ENCODE results near the gene NACAD.
A peak's percentile ranks its signal among the peaks of the same experiment; 100 is the strongest.

NACAD gene

DNA sequence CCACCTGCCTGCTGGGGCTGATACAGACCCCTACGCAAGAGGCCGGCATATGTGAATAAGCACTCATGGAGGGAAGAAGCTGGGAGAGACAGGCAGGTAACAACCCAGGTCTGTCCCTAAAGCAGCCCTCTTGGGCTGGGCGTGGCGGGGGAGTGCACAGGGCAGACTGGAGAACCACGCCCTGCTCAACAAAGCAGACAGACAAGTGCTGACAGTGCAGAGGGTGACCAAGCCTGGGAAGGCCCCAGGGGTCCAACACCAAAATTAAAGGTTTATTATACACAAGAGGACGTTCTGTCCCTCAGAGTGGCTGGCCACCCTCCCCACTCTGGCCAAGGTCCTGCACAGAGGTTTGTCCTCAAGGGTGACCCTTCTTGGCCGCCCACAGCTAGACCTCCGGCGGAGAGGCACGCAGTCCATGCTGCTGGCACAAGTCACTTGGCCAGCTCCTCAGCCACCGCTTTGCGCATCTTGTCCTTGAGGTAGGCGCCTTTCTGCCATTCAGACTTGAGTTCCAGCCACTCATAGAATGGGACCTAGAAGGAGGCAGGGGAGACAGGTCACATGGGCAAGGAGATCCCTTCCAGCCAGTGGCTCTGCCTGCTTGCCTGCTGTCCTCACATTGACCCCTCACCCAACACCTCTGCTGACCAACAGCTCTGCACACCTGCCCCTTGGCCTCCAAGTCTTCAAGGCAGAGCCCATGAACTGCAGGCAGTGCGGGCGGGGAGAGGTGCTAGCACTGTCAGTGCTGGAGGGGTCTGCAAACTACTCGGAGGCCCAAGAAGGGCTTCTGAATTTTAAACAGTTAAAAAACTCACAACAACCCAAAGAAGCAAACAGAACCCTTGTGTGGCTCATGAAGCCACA, 11.4 kb upstream of the NACAD start:
- Histone ChIP-seq H3K4me1 (ENCODE audit: control insufficient read depth, insufficient read depth, low read length) (no peaks in the 10 kb centered on the region), H3K9me3 (ENCODE audit: control insufficient read depth, low read length) (no peaks in the 10 kb centered on the region), H3K9ac (ENCODE audit: low read length) (no peak overlapping the region), H3K27me3 (ENCODE audit: control insufficient read depth, insufficient read depth, low read length) (no peaks in the 10 kb centered on the region), H3K36me3 (ENCODE audit: control insufficient read depth, insufficient read depth, low read length) (peaks cover 38% of the 10 kb centered on the region), H3K4me3 (ENCODE audit: low read length) (no peak overlapping the region)

DNA sequence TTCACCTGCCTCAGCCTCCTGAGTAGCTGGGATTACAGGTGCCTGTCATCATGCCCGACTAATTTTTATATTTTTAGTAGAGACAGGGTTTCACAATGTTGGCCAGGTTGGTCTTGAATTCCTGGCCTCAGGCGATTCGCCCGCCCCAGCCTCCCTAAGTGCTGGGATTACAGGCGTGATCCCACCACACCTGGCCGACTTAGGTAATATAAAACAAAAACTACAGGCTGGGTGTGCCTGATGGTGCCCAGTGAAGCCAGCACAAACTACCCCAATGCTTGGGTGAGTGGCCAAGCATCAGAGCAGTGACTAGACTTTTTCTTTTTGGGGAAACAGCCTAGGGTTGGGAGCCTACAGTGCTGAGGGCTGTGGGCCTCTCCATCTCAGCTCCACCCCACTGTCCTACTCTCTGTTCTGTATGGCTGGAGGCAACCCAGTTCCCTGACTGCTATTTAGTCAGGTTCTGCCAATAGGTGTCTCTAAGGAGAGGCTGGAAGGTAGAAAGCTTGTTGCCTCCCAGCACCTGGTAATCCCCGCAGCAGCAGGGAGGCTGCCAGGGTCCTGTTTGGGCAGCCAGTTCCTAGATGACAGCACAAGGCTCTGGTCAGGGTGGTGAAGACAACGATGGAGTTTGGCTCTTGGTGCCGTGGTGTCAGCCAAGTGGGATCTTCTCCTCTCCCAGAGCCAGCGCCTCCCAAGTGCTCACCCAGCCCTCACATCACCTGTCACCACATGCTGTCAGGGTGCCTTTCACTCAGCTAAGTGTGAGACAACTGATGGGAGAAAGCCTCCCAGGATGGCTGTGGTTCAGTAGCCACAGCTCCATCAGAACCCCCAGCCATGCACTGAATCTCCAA, 10.4 kb upstream of the NACAD start:
- H3K36me3 ChIP-seq (ENCODE audit: control insufficient read depth, insufficient read depth, low read length) = peaks cover 30% of the 10 kb centered on the region
- H3K9me3 ChIP-seq (ENCODE audit: control insufficient read depth, low read length) = no peaks in the 10 kb centered on the region
- H3K4me3 ChIP-seq (ENCODE audit: low read length) = no peak overlapping the region
- no peak overlapping the region for H3K9ac ChIP-seq (ENCODE audit: low read length)
- H3K4me1 ChIP-seq (ENCODE audit: control insufficient read depth, insufficient read depth, low read length) = no peaks in the 10 kb centered on the region
- H3K27me3 ChIP-seq (ENCODE audit: control insufficient read depth, insufficient read depth, low read length) = no peaks in the 10 kb centered on the region

DNA sequence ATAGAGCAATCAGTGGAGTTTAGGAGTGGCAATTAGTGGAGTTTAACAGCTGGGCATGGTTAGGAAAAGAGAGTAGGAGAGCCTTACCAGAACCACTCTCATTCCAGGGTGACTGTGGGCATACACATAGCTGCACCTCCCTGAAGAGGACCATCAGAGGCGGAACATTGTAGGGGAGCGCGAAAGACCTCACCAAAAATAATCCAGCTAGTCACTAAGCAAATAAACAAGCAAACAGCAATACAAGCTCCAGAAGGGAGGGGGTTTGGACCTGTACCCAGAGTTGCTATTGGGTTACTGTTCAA, 4.1 kb upstream of the NACAD start:
- Histone ChIP-seq H3K4me1 (ENCODE audit: control insufficient read depth, insufficient read depth, low read length) (no peaks in the 10 kb centered on the region), H3K36me3 (ENCODE audit: control insufficient read depth, insufficient read depth, low read length) (no peaks in the 10 kb centered on the region), H3K9ac (ENCODE audit: low read length) (no peak overlapping the region), H3K4me3 (ENCODE audit: low read length) (no peak overlapping the region), H3K27me3 (ENCODE audit: control insufficient read depth, insufficient read depth, low read length) (peaks cover 17% of the 10 kb centered on the region), H3K9me3 (ENCODE audit: control insufficient read depth, low read length) (no peaks in the 10 kb centered on the region)

DNA sequence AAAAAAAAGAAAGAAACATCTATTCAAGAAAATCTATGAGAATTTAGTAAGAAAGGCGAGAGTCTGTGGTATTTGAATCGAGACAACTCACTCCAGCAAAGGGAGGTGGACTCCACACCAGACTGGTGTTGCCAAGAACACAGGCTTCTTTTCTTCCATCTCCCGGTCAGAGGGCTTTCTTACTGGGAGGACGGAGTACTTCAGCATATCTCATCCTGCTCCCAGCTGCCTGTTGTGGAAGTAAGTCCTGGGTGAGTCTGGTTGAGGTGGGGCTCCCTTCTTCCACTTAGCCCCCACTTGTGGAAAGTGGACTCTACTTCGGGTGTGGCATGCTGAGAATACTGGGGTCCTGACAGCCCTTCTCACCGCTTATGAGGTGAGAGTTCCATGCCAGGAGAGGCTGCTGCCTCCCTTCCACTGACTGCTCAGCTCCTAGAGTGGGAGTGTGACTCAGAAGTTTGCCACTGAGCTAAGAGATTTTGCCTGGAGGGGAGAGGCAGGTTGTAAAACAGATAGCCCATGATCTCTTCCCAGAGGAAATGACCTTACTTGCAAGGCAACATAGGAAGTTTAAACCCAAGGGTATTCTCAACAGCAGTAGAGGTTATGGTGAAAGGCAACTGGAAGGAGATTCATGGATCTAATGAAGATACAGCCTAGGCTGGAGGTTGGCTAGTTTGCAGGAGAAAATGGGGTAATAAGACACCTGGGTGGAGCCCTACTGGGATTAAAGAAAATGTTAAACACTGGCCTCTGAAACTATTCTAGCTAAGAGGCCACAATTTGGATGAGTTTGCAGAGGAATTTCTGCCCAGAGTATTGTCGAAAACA, 3.5 kb upstream of the NACAD start:
- Histone ChIP-seq H3K27me3 (ENCODE audit: control insufficient read depth, insufficient read depth, low read length) (peaks cover 17% of the 10 kb centered on the region), H3K36me3 (ENCODE audit: control insufficient read depth, insufficient read depth, low read length) (no peaks in the 10 kb centered on the region), H3K9ac (ENCODE audit: low read length) (no peak overlapping the region), H3K9me3 (ENCODE audit: control insufficient read depth, low read length) (no peaks in the 10 kb centered on the region), H3K4me1 (ENCODE audit: control insufficient read depth, insufficient read depth, low read length) (no peaks in the 10 kb centered on the region), H3K4me3 (ENCODE audit: low read length) (no peak overlapping the region)

DNA sequence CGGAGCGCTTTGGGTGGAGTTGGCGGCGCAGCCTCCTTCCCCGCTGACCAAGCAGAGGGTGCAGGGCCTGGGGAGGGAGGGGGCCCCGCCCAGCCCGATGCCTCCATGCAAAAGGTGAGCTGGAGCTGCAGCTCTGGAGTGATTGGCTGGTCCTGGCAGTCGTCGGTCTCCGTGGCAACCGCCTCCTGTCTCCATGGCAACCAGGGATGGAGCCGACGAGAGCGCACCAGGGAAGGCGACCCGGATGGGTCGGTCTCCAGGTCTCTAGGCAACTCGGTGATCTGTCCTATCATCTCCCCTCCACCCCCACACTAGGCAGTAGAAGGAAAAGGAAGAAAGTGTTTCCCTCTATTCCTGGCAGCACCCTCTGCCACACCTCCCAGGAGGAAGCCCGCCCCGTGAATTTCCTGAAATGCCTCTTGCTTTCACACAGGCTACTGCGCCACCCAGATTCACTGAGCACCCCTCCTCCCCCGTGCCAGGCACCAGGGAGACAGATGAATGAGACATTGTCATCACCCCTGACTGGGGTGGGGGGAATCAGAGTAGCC, 647 bp upstream of the NACAD start:
- H3K36me3 ChIP-seq (ENCODE audit: control insufficient read depth, insufficient read depth, low read length) = no peaks in the 10 kb centered on the region
- H3K9me3 ChIP-seq (ENCODE audit: control insufficient read depth, low read length) = no peaks in the 10 kb centered on the region
- H3K9ac ChIP-seq (ENCODE audit: low read length) = peak overlapping the region; percentile 50
- peaks cover 17% of the 10 kb centered on the region for H3K27me3 ChIP-seq (ENCODE audit: control insufficient read depth, insufficient read depth, low read length)
- no peaks in the 10 kb centered on the region for H3K4me1 ChIP-seq (ENCODE audit: control insufficient read depth, insufficient read depth, low read length)
- H3K4me3 ChIP-seq (ENCODE audit: low read length) = peak overlapping the region; percentile 25

DNA sequence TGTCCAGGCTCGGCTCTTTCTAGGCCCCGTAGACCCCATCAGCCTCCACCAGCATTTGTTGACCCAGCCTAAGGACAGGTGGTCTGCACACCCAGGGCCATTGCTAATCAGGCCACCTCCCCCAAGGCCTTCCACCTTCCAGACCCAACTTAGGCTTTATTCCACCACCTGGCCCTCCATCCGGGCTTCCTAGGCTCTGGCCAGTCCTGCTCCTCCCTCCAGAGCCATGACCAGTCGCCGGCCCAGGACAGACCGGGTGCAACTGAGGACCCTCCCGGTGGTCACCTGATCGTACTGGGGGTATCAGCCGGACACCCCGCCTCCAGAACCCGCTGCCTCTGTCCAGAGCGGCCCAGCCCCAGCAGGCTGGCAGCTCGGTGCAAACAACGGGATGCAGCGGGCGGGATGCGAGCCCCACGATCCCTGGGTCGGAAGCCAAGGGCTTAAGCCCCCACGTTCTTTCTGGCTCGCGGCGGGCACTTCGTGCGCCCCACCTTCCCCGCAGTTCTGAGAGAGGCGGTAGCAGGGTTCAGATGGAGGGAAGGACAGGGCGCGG, 545 bp downstream of the NACAD start:
- no peaks in the 10 kb centered on the region for H3K4me1 ChIP-seq (ENCODE audit: control insufficient read depth, insufficient read depth, low read length)
- H3K9ac ChIP-seq (ENCODE audit: low read length) = no peak overlapping the region
- no peaks in the 10 kb centered on the region for H3K36me3 ChIP-seq (ENCODE audit: control insufficient read depth, insufficient read depth, low read length)

DNA sequence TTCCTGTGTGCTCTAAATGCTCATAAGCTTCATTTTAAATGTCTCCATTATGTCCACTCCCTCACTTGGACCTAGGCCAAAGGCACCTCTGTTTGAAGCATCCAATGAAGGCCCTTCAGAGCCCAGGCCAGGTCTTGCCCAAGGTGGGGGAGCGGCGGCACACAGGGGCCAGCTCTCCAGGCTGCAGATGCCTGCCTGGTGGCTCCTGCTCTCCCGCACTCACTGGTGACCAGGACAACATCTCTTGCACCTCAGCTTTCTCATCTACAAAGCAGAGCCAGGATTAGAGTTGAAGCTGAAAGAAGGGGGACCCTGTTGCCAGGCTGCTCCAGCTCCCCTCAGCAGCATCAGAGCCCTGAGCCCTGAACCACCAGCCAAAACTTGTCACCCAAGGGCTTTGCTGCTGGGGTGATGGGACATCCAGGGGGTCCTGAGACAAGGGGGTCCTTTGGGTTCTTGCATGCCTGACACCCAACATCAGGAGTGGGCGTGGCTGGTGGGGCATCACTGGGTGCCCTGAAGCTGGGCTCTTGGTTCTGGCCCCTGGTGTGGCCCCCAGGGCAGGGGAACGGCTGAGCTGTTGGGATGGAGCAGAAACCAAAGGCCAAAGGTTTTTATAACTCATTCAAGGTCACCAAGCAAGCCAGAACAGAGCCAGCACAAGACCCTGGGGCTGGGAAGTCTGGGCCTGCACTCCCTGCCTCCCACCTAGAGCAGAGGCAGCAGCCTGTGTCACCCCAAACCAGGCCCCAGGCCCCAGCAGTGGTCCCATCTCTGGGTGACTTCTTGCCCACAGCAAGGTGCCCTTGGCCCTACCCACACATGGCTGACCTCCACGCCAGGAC, 1.2 kb downstream of the NACAD start:
- Histone ChIP-seq H3K36me3 (ENCODE audit: control insufficient read depth, insufficient read depth, low read length) (no peaks in the 10 kb centered on the region), H3K4me3 (ENCODE audit: low read length) (no peak overlapping the region), H3K4me1 (ENCODE audit: control insufficient read depth, insufficient read depth, low read length) (no peaks in the 10 kb centered on the region), H3K9me3 (ENCODE audit: control insufficient read depth, low read length) (no peaks in the 10 kb centered on the region), H3K9ac (ENCODE audit: low read length) (no peak overlapping the region), H3K27me3 (ENCODE audit: control insufficient read depth, insufficient read depth, low read length) (peaks cover 17% of the 10 kb centered on the region)

More for the DNA sequence above, 545 bp downstream of the NACAD start:
- Histone ChIP-seq H3K27me3 (ENCODE audit: control insufficient read depth, insufficient read depth, low read length) (peaks cover 17% of the 10 kb centered on the region), H3K9me3 (ENCODE audit: control insufficient read depth, low read length) (no peaks in the 10 kb centered on the region), H3K4me3 (ENCODE audit: low read length) (no peak overlapping the region)

DNA sequence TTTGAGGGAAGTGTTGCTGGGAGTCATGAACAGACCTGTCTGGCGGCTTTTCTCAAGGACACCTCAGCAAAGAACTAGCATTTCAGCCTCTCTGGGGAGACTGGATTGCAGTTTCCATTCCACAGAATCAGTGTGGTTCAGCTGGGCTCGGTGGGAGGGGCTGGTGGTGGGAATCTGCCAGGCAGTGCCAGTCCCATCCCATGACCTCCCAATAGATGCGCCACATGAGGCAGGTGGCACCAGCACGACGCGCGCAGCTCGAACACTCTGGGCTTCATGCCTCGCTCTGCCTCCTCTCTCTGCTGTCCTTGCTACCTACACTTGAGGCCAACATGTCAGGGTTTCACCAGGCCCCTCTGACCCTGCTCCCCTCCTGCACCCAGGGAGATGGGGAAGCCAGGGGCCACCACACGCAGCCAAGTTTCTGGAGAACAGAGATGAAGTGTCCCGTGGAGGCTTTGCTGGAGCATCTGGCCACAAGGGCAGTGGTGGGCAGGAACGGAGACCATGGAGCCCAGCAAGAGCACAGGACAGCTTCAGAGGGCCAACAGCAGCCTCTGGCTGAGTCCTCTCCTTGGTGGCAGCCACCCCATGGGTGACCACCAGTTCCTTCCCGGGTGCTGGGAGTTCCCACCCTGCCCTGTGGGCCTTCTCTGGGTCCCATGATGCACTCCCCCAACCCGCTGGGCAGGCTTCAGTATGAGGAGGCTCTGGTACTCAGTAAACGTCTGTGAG, 2.3 kb downstream of the NACAD start:
- Histone ChIP-seq H3K4me3 (ENCODE audit: low read length) (no peak overlapping the region), H3K27me3 (ENCODE audit: control insufficient read depth, insufficient read depth, low read length) (peaks cover 17% of the 10 kb centered on the region), H3K9ac (ENCODE audit: low read length) (no peak overlapping the region), H3K9me3 (ENCODE audit: control insufficient read depth, low read length) (no peaks in the 10 kb centered on the region), H3K4me1 (ENCODE audit: control insufficient read depth, insufficient read depth, low read length) (no peaks in the 10 kb centered on the region), H3K36me3 (ENCODE audit: control insufficient read depth, insufficient read depth, low read length) (no peaks in the 10 kb centered on the region)

DNA sequence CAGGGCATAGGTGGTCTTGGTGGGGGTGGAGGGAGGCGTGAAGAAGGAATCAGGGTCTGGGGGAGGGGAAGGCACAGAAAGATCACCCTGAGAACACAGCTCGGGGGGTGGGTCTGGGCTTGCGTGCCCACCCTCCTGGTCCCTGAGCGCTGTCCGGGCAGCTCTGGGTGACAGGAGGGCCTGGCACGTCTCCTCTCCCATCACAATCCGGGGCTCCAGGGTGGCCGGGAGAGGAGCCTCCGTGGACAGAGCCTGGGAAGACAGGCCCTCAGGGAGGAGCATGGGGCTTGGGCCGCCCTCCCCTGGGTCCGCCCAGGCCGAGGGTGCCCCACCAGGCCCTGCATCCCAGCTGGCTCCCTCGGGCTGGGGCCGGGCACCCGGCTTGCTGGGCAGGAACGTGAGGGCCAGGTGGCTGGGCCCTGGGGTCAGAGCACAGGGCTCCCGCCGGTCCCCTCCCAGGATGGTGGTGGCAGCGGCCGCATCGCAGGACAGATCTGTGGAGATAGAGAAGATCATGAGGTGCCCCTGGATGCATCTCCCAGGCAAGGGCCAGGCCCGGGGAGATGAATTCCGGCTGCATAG, 3.1 kb downstream of the NACAD start:
- Histone ChIP-seq H3K27me3 (ENCODE audit: control insufficient read depth, insufficient read depth, low read length) (peaks cover 17% of the 10 kb centered on the region), H3K4me1 (ENCODE audit: control insufficient read depth, insufficient read depth, low read length) (no peaks in the 10 kb centered on the region), H3K9me3 (ENCODE audit: control insufficient read depth, low read length) (no peaks in the 10 kb centered on the region), H3K9ac (ENCODE audit: low read length) (no peak overlapping the region), H3K36me3 (ENCODE audit: control insufficient read depth, insufficient read depth, low read length) (no peaks in the 10 kb centered on the region), H3K4me3 (ENCODE audit: low read length) (no peak overlapping the region)

DNA sequence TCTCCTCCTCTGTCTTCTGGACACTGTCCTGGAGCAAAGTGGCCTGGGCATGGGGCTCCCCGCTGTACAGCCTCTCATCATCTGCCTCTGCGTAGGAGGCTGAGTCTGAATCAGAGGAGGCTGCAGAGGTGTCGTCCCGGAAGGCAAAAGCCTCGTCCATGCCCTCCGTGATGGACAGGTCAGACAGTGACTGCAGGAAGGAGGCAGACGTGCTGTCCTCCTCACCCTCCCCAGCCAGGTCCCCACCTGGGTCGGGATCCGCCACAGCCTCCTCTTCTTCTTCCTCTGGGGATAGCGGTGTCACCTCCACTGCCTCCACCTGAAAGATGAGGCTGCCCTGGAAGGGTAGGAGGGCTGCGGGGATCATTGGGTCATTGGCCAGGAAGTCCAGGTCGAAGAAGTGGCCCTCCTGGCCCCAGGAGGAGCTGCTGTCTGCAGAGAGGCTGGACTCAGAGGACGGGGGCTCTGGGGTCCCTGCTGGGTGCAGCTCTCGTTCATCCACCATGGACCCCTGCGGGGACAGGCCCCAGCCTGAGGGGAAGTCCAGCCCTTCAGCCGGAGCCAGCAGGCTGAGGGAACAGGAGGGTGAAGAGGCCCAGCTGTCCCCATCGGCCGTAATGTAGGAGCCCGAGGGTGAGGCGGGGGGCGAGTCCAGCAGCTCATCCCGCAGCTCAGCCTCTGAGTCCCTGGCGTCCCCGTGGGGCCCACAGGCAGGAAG, 3.7 kb downstream of the NACAD start:
- peaks cover 17% of the 10 kb centered on the region for H3K27me3 ChIP-seq (ENCODE audit: control insufficient read depth, insufficient read depth, low read length)

More for the DNA sequence above, 3.7 kb downstream of the NACAD start:
- H3K4me3 ChIP-seq (ENCODE audit: low read length) = no peak overlapping the region
- H3K9me3 ChIP-seq (ENCODE audit: control insufficient read depth, low read length) = no peaks in the 10 kb centered on the region
- H3K36me3 ChIP-seq (ENCODE audit: control insufficient read depth, insufficient read depth, low read length) = no peaks in the 10 kb centered on the region
- H3K9ac ChIP-seq (ENCODE audit: low read length) = no peak overlapping the region
- no peaks in the 10 kb centered on the region for H3K4me1 ChIP-seq (ENCODE audit: control insufficient read depth, insufficient read depth, low read length)

Measured in mucosa of stomach (tissue), 1 donor.